ENCODE measurements around the gene TENM3. TPM values are rescaled to one million over a fixed set of nuclear protein-coding genes. Genes with fewer than 3 reads are reported as not detected.

The TENM3 gene
- total RNA-seq, 1 experiment from 2014 or later, result not detected

DNA sequence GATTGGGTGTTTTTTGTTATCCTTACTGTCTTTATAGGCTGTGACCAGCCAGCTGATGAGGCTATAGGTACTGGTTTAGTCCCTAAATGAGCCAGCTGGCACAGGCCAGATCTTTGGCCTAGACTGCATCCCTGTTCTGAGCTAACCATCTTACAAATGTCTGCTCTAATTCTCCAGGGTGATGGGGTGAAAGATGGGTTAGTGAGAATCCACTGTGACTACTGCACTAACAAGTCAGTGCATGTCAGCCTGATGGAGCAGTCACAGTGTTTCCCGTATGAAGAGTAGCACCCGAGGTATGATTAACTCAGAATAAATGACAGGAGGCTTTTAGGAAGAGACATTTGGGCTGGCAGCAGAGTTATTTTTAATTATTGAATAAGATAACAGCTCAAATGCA is 493.0 kb downstream of the TENM3 start:
- no peaks in the 10 kb centered on the region for H3K79me2 ChIP-seq (ENCODE audit: low read depth)
- intact Hi-C loops (cut with micrococcal nuclease; ENCODE audit: unreplicated experiment), result no loop called here
- no peak overlapping the region for H2AFZ ChIP-seq
- peaks cover 27% of the 10 kb centered on the region for H3K27me3 ChIP-seq (ENCODE audit: insufficient read depth, low read depth)
- H3K4me2 ChIP-seq, result no peak overlapping the region
- H3K9me3 ChIP-seq (ENCODE audit: insufficient read depth, low read depth), result no peaks in the 10 kb centered on the region
- DNase-seq, result no peak
- H3K36me3 ChIP-seq (ENCODE audit: low read depth), result no peaks in the 10 kb centered on the region
- no peaks in the 10 kb centered on the region for H3K9me2 ChIP-seq (ENCODE audit: insufficient read depth)
- H3K4me1 ChIP-seq (replicated peaks; ENCODE audit: insufficient read depth), result no peaks in the 10 kb centered on the region
- H3K4me3 ChIP-seq, result no peak overlapping the region
- CTCF ChIA-PET, result no interaction called here
- no peaks in the 10 kb centered on the region for H3F3A ChIP-seq (ENCODE audit: insufficient read depth, low read depth)
- POLR2A ChIA-PET (ENCODE audit: unreplicated experiment), result no interaction called here
- no peaks in the 10 kb centered on the region for H4K20me1 ChIP-seq (ENCODE audit: insufficient read depth)
- TF ChIP-seq, protein P1, sequence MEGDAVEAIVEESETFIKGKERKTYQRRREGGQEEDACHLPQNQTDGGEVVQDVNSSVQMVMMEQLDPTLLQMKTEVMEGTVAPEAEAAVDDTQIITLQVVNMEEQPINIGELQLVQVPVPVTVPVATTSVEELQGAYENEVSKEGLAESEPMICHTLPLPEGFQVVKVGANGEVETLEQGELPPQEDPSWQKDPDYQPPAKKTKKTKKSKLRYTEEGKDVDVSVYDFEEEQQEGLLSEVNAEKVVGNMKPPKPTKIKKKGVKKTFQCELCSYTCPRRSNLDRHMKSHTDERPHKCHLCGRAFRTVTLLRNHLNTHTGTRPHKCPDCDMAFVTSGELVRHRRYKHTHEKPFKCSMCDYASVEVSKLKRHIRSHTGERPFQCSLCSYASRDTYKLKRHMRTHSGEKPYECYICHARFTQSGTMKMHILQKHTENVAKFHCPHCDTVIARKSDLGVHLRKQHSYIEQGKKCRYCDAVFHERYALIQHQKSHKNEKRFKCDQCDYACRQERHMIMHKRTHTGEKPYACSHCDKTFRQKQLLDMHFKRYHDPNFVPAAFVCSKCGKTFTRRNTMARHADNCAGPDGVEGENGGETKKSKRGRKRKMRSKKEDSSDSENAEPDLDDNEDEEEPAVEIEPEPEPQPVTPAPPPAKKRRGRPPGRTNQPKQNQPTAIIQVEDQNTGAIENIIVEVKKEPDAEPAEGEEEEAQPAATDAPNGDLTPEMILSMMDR (conservative IDR thresholded peaks at IDR 0.05), result no peak
- no peak for TF ChIP-seq EZH2 (IDR thresholded peaks at IDR 0.05; ENCODE audit: low read depth)
- no TSS peak for BruUV-seq (replicated peaks)
- H3K27ac ChIP-seq, result no peak overlapping the region

DNA sequence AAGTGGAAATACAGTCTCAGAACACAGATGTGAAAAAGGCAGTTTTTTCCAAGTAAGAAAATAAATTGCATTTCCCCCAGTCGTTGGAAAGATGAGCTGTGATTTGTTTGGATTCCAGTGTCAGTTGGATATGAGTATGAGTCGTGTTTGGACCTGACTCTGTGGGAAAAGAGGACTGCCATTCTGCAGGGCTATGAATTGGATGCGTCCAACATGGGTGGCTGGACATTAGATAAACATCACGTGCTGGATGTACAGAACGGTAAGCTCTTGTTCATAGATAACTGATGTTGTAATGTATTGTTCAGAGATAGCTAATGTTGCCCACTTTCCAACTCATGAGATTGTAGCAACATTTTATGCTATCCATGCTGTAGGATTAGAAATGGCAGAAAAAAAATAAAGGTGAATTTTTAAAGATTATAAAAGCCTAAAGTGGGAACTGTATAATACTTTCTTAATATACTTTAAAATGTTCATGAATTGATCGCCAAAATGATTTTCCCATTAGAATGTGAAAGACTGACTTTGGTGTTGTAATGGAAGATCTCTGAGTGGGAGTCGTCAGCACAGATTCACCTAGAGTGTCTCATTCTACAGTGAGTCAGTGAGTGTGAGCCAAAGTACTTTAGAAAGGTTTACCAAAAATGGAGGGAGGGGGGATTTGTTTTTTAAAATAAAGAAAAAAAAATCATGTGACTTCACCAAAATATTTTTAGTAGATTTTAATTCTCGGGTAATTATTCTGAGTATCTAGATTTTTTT is 495.3 kb downstream of the TENM3 start:
- Histone ChIP-seq H3K27me3 (ENCODE audit: insufficient read depth, low read depth) (peaks cover 49% of the 10 kb centered on the region), H3K4me2 (no peak overlapping the region), H3K36me3 (ENCODE audit: low read depth) (no peaks in the 10 kb centered on the region), H3K9me3 (ENCODE audit: insufficient read depth, low read depth) (no peaks in the 10 kb centered on the region), H2AFZ (no peak overlapping the region), H3K4me1 (replicated peaks; ENCODE audit: insufficient read depth) (no peaks in the 10 kb centered on the region), H3K9me2 (ENCODE audit: insufficient read depth) (no peaks in the 10 kb centered on the region), H3K79me2 (ENCODE audit: low read depth) (no peaks in the 10 kb centered on the region), H4K20me1 (ENCODE audit: insufficient read depth) (no peaks in the 10 kb centered on the region), H3K4me3 (no peak overlapping the region), H3K27ac (no peak overlapping the region), H3F3A (ENCODE audit: insufficient read depth, low read depth) (no peaks in the 10 kb centered on the region)
- ChIA-PET POLR2A (ENCODE audit: unreplicated experiment) (no interaction called here), CTCF (interaction anchor here (0.6 kb wide), 1 partner anchor 240 kb away, joined by 3 read pairs; no protein-coding TSS in a partner anchor)
- no TSS peak for BruUV-seq (replicated peaks)
- DNase-seq, result no peak
- TF ChIP-seq, protein P1 (conservative IDR thresholded peaks at IDR 0.05), result no peak
- no peak for TF ChIP-seq EZH2 (IDR thresholded peaks at IDR 0.05; ENCODE audit: low read depth)
- intact Hi-C loops (cut with micrococcal nuclease; ENCODE audit: unreplicated experiment), result no loop called here

DNA sequence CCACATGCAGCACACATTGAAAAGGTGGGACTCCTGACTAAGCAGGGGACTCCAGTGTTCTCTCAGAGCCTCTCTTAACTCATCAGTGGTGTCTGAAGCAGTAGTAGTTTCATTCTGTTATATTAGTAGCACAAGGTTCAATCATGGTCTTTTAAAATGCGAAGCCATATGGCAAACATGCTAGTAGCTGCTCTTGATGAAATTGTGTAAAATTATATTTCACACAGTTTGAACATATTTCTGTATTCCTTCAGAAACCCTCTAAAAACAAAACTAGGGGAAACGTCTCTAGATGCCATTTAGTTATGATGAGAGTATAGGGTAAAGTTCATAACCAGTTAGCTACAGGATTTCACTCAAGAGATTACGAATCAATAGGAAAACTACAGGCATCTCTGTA is 497.1 kb downstream of the TENM3 start:
- ChIA-PET POLR2A (ENCODE audit: unreplicated experiment) (no interaction called here), CTCF (interaction anchor here (0.6 kb wide), 1 partner anchor 1527 kb away, joined by 3 read pairs; no protein-coding TSS in a partner anchor)
- Histone ChIP-seq H3K36me3 (ENCODE audit: low read depth) (no peaks in the 10 kb centered on the region), H3K9me3 (ENCODE audit: insufficient read depth, low read depth) (no peaks in the 10 kb centered on the region), H4K20me1 (ENCODE audit: insufficient read depth) (no peaks in the 10 kb centered on the region), H3K27me3 (ENCODE audit: insufficient read depth, low read depth) (peaks cover 48% of the 10 kb centered on the region), H3F3A (ENCODE audit: insufficient read depth, low read depth) (no peaks in the 10 kb centered on the region), H2AFZ (no peak overlapping the region), H3K9me2 (ENCODE audit: insufficient read depth) (no peaks in the 10 kb centered on the region), H3K27ac (no peak overlapping the region), H3K4me1 (replicated peaks; ENCODE audit: insufficient read depth) (no peaks in the 10 kb centered on the region), H3K4me3 (no peak overlapping the region), H3K79me2 (ENCODE audit: low read depth) (no peaks in the 10 kb centered on the region), H3K4me2 (no peak overlapping the region)
- no peak for TF ChIP-seq EZH2 (IDR thresholded peaks at IDR 0.05; ENCODE audit: low read depth)
- TF ChIP-seq, protein P1 (conservative IDR thresholded peaks at IDR 0.05), result no peak
- DNase-seq, result no peak
- intact Hi-C loops (cut with micrococcal nuclease; ENCODE audit: unreplicated experiment), result no loop called here
- no TSS peak for BruUV-seq (replicated peaks)
